Breast epithelium (tissue), 3 donors: ENCODE measurements around the gene ZNF618.

ENCODE experiments used
- POLR2A ChIP-seq: fragments of 450-650 bp; IDR thresholded peaks from one replicate; pipeline ENCODE4 v1.6.1; 2016; ENCODE audit warnings: antibody characterized with exemption, mild to moderate bottlenecking, moderate library complexity
- TF ChIP-seq, protein P1 (sequence below), 3 donors: fragments of 450-650 bp; IDR thresholded peaks; one replicate each; pipeline ENCODE4 v1.5.1; 2016 to 2017; ENCODE audit warnings: antibody characterized with exemption in 3 of 3, mild to moderate bottlenecking in 3 of 3, moderate library complexity in 3 of 3

- TF ChIP-seq POLR2A = no peak
- TF ChIP-seq, protein P1, sequence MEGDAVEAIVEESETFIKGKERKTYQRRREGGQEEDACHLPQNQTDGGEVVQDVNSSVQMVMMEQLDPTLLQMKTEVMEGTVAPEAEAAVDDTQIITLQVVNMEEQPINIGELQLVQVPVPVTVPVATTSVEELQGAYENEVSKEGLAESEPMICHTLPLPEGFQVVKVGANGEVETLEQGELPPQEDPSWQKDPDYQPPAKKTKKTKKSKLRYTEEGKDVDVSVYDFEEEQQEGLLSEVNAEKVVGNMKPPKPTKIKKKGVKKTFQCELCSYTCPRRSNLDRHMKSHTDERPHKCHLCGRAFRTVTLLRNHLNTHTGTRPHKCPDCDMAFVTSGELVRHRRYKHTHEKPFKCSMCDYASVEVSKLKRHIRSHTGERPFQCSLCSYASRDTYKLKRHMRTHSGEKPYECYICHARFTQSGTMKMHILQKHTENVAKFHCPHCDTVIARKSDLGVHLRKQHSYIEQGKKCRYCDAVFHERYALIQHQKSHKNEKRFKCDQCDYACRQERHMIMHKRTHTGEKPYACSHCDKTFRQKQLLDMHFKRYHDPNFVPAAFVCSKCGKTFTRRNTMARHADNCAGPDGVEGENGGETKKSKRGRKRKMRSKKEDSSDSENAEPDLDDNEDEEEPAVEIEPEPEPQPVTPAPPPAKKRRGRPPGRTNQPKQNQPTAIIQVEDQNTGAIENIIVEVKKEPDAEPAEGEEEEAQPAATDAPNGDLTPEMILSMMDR (IDR thresholded peaks at IDR 0.05) = no peak
These were observed 100.8 kb downstream of the ZNF618 start for GRCh38 chr9:113976915-113977314.
